M059J (cell line): ENCODE measurements around the gene NECTIN1. TPM values are rescaled to one million over a fixed set of nuclear protein-coding genes. Genes with fewer than 3 reads are reported as not detected.

Source experiments
- DNase-seq: peaks from one replicate; pipeline ENCODE4 v3.0.0-alpha.2; 2012; ENCODE audit warnings: low read depth
- total RNA-seq: library from RNA; depleted of rRNA; stranded (reverse); fragments of >200 nt; shearing (Covaris generic); gene quantifications from 2 replicates; pipeline ENCODE4 v1.2.3, GENCODE V29; 2014

The NECTIN1 gene
- total RNA-seq, 1 experiment from 2014 or later, result 2.3 TPM

DNA sequence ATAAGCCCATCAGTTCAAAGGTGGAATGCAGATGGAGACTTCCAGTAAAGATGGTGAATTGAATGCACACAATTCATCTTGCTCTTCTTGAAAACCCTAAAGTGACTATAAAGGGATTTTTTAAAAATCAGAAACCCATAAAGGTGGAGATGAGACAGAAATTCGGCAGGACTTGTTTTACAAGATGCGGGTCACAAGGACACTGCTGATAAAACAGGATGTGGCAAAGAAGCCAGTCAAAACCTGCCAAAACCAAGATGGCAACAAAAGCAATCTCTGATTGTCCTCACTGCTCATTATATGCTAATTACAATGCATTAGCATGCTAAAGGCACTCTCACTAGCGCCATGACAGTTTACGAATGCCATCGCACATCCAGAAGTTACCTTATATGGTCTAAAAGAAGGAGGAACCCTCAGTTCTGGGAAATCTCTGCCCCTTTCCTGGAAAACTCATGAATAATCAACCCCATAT is 137.1 kb downstream of the NECTIN1 start:
- DNase-seq, result peak; percentile 76

GRCh38 chr11:119590651-119591351 is 138.2 kb downstream of the NECTIN1 start:
- peak; percentile 98 for DNase-seq

DNA sequence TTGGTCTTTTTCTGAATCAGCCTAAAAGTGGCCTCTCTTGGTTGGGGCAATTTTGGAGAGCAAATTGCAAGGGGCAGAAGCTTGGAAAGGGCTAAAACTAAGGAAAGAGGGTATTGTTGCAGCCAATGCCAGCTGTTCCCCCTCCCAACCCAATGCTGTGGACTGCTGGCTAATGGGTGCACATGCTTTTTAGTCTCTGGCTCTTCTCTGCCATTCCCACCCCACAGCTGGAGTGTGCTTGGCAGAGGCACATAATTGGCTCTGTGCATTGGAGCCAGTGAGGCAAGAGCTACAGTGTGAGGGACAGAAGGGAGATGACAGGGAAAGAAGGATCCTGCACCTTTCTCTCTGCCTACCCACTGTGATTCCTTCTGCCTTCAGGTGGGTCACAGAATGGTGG is 140.0 kb downstream of the NECTIN1 start:
- no peak for DNase-seq
